MM.1S (cell line): ENCODE results near the gene ATG14.

ENCODE experiments used
- EZH2 ChIP-seq: fragments of 300-600 bp; sonication (generic); optimal IDR thresholded peaks from 2 replicates; pipeline ENCODE3; 2017; ENCODE audit warnings: low read depth, mild to moderate bottlenecking, antibody characterized with exemption, low read length, mixed read lengths
- EZH2phosphoT487 ChIP-seq: fragments of 300-600 bp; sonication (generic); IDR thresholded peaks from 2 replicates; pipeline ENCODE4 v1.6.1; 2018; ENCODE audit warnings: antibody characterized with exemption, low read length
- TF ChIP-seq, protein P1 (sequence below): fragments of 300-600 bp; sonication (generic); IDR thresholded peaks from 2 replicates; pipeline ENCODE4 v1.5.1; 2016; ENCODE audit warnings: antibody characterized with exemption, low read length, mixed read lengths

DNA sequence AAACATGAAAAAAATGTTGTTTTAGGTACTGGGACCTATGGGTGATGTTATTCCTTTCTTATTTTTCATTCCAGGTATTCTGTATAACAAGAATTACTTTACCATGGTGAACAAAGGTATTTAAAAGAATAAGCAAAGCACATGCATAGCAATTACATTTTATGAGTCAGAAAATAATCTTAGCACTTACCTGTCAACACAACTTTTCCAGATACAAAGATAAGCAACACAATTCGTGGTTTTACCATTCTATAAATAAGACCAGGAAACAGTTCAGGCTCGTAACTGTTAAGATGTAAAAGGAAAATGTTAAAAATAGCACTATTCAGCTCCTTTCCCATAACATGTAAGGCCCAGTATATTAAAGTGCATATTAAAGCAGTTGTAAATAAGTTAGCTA is 12.3 kb upstream of the ATG14 start:
- TF ChIP-seq, protein P1, sequence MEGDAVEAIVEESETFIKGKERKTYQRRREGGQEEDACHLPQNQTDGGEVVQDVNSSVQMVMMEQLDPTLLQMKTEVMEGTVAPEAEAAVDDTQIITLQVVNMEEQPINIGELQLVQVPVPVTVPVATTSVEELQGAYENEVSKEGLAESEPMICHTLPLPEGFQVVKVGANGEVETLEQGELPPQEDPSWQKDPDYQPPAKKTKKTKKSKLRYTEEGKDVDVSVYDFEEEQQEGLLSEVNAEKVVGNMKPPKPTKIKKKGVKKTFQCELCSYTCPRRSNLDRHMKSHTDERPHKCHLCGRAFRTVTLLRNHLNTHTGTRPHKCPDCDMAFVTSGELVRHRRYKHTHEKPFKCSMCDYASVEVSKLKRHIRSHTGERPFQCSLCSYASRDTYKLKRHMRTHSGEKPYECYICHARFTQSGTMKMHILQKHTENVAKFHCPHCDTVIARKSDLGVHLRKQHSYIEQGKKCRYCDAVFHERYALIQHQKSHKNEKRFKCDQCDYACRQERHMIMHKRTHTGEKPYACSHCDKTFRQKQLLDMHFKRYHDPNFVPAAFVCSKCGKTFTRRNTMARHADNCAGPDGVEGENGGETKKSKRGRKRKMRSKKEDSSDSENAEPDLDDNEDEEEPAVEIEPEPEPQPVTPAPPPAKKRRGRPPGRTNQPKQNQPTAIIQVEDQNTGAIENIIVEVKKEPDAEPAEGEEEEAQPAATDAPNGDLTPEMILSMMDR = no peak
- TF ChIP-seq EZH2 (no peak), EZH2phosphoT487 (no peak)
